Measurements from ENCODE around the gene REN.

GRCh38 chr1:204131978-204132377 lies 34.2 kb downstream of the REN start:
- TF ChIP-seq CTCF (conservative IDR thresholded peaks at IDR 0.05 in 1 of 2, IDR thresholded peaks at IDR 0.05 in 1 of 2; ENCODE audit: extremely low read depth in 1 of 2, insufficient read depth in 1 of 2, low read depth in 1 of 2, low read length in 2 of 2) (no peak), EZH2 (IDR thresholded peaks at IDR 0.05; ENCODE audit: borderline replicate concordance, low read length) (no peak)

Data from mammary epithelial cell (primary cell).